Measurements from ENCODE around the gene DARS2.
A peak's percentile ranks its signal among the peaks of the same experiment; 100 is the strongest.
"Not testable (repeated sequence)": the region's sequence is repeated elsewhere in the genome, so short reads cannot be mapped to it uniquely, and the experiment has no call there.

Gene DARS2

DNA sequence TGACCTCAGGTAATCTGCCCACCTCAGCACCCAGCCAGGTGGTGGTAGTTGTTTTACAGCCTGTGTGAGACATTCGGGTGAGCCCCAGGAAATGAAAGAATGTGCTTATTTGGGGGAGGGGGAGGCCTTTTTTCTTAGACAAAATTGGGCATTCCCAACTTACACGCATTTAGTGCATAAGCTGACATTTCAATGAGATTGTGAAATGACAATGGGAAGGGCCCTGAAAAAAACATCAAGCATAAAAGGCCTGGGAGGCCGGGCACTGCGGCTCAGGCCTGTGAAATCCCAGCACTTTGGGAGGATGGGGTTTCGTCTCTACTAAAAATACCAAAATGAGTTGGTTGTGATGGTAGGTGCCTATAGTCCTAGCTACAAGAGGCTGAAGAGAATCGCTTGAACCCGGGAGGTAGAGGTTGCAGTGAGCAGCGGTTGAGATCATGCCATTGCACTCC lies 38.3 kb downstream of the DARS2 start:
- no peak for DNase-seq

DNA sequence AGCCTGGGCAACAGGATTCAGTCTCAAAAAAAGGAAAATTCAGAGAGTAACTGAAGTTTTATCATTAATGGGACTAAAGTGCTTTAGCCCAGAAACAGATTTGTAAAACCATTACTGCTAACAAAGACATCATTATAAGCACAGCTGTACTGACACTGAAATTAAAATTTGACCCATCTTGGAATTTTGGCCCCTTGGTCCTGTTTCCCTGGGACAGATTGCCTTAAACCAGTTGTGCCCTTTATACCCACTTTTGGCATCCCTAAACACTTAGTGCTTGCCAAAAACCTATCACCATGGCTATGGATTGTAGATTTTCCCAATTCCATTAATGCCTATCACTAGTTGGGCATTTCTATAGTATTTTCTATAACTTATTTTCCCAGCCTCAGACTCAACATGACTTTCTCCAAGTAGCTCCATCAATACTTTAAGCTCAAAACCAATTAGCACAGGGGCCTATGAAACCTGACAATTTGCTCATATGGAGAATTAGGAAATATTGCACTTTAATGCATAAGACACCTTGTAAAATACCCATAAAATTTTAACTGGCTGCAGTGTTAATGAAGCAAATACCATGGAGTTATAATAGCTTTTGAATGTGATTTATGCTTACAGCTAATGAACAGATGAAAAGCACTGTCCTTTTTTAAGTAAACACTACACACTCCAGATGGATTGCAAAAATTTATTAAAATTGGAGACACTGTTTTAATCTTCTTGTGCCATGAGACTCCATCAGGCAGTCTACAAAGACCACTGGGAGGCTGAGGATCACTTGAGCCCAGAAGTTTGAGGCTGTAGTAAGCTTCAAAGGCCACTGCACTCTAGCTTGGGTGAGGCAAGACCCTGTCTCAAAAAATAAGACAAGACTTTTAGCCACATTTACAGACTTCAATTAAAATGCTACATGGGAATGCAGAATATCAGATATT lies 39.0 kb downstream of the DARS2 start:
- DNase-seq = no peak

DNA sequence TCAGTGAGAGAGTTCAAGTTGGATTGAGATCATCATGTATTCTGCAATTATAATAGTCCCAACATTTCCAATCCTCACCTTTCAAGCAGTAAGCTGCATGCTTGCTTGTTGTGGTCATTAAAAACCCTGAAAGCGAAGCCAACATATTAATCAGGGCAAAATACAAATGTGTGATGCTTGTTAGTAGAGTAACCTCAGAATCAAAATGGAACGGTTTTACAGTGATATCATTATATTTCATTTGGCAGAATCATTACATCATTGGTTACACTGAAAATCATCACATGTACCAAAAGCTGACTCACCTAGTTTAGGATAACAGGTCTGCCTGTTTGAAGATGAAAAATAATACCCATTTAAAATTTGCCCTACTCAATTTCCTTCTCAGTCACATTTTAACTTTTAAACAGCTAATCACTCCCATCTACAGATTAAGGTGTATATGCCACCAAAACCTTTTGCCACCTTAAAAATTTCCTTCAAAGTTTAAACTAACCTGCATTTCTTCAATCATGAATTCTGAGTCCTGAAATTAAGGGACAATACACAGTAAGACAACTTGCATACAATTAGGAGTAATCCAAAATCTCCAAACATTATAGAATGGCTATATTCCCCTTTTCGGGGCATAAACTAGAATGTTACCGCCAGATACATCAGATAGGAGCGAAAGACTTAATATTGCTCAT lies 39.9 kb downstream of the DARS2 start:
- DNase-seq = no peak

DNA sequence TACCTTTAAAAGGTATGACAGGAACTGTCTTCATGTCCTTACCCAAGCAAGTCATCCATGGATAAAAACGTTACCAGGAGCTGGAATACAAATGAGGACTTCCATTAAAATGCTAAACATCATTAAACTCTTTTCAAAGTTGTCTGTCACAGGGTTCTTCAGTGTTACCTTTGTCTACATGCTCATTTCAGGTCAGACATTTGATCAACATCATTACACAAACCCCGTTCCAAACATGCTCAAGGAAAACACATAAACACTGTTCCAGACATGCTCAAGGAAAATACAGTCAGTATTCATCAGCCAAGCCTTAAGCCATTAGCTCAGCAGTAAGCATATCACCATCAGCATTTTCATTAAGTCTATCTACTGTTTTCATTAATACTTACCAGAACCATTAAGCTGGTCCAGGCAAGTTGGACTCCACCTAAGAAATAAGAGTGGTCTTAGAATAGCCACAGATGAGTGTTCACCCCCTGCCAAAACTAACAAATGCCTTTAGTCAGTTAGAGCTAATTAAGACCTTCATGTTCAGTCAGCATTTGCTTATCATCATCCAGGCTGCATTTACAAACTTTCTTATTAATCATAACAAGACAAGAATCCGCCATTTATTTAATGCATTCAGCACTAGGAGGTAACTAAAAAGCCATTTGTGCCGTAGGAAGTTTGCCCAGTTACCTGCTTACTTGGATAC lies 41.1 kb downstream of the DARS2 start:
- DNase-seq = no peak

DNA sequence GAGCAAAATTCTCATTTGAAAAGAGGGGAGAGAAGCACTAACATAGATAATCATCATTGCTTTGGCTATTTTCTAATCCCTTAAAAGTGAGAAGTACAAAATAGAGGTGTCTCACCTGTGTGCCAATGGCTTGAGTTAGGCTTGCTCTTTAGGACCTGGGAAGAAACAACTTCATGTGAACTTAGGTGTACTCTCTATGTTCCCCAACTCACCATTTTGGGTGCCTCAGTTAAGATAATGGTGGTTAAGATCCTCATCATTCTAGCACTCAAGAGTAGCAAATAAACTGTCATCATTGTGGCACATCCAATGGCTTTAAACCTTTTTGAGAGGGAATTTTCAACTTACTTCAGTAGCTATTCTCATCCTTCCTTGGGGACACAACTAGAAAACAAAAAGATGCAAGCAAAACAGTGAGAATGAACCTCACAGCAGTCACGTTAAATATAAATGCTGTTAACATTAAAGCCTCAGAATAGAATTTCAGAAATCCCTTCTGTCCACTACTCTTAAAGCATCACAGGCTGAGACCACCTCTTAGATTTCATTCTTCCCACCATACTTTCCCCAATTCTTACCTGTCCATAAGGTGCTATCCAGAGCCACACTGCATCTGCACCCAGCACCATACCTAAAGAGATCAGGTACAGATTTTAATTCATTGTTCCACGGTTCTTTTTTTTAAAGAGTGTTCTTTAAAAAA lies 42.1 kb downstream of the DARS2 start:
- no peak for DNase-seq

DNA sequence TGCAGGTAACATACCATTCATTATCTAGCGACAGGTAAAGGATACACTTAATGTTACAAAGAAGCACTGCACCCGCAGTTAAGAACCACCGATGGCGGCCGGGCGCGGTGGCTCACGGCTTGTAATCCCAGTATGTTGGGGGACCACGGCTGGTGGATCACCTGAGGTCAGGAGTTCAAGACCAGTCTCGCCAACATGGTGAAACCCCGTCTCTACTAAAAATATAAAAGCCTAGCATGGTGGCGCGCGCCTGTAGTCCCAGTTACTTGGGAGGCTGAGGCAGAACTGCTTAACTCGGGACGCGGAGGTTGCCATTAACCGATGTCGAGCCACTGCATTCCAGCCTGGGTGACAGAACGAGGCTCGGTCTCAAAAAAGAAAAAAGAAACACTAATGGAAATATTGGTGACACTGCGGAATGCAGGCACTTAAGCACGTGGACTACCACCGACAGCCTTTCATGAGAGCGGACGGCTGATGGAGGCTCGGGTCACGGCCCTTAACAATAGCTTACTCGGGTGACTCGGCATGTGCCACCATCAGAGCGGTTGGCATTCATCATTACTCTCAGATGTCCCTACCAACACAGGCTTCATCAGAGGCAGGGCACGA lies 42.8 kb downstream of the DARS2 start:
- DNase-seq = no peak

DNA sequence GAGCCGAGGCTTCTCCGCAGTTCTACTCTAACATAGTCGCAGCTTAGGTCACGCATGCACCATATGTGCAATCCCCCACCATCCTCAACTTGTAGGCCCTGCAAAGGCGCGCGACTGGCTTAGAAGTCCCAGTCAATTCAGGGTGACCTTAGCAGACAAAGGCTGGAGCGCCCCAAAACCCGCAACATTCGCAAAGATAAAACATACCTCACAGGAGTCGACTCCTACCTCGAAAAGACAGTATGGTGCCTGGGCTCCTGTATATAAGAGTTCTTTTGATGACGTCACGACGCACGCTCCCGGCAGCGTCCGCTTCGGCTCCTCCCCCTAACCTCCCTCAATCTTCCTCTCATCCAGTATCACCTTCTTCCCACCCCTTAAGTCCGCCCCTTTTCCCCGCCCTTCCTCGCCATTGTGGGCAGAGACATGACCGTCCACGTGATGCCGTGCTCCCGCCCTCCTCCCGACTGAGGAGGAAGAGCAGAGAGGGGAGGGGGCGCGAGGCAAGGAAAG lies 43.3 kb downstream of the DARS2 start, which contains the start of gene GAS5:
Gene GAS5 (minus strand): TSS at position 237 of the 513 bp plus-strand sequence.
- peak; percentile 93 to 95 for DNase-seq

DNA sequence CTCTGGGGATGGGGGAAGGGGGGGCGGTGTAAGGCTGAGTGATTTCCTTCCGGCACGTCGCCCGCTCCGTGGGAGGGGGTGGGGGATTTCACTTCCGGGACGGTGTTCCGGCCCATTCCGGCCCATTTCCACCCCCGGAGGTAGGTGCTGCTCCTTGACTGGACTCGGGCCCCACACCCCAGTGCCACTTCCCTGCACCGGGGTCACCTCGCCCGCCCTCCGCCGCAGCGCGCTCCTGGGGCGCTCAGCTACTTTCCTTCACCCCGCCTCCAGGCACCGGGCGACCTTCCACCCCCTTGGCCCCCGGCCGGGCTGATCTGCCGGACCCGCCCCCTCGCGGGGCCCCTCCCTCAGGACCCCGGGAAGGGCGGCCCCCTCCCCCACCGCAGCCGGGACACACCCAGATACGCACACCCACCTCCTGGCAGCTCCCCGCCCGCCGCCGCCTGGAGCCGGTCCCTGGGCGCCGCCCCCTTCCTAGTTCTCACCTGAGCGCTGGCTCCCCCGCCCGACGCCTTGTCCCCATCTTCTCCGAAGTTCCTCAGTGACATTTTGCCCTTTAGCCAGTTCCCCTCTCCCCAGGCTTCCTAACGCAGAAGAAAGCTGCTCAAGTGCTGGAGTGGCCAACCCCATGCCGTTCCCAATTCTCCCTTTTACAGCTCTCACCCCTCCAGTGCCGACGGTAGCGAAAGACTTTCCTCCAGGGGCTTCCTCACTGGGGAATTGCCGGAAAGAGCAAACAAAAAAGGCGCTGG lies 44.0 kb downstream of the DARS2 start, which contains the start of gene ZBTB37:
Gene ZBTB37 (plus strand): TSS at position 115 of the 755 bp plus-strand sequence. CDS start 1,846 bp downstream, outside the sequence.
- DNase-seq = no peak

DNA sequence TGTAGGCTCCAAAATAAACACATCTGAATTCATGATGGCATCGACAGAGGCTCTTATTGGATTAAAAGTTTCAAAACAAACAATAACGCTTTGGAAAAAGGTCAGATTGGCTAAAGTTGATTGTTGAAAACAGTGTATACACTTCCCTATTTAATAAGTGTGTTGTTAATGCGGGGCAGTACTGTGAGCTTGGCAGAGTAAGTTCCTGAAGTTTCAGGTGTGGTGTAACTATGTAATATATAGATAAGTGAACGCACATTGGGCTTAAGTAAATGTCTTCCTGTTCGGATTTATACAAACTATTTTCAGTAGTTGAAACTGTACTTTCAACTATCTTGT lies 44.5 kb downstream of the DARS2 start:
- no peak for DNase-seq

DNA sequence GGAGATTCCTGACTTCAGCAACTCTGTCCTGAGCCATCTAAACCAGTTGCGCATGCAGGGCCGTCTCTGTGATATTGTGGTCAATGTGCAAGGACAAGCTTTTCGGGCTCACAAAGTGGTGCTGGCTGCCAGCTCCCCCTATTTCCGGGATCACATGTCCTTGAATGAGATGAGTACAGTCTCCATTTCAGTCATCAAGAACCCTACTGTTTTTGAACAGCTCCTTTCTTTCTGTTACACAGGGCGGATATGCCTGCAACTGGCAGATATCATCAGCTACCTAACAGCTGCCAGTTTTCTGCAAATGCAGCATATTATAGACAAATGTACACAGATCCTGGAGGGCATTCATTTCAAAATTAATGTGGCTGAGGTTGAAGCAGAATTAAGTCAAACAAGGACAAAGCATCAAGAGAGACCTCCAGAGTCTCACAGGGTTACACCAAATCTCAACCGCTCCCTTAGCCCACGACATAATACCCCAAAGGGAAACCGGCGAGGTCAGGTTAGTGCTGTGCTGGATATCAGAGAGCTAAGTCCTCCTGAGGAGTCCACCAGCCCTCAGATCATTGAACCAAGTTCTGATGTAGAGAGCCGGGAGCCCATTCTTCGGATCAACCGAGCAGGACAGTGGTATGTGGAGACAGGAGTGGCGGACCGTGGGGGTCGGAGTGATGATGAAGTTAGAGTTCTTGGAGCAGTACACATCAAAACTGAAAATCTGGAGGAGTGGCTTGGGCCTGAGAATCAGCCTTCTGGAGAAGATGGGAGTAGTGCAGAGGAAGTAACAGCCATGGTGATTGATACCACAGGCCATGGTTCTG lies 46.0 kb downstream of the DARS2 start:
- no peak for DNase-seq

DNA sequence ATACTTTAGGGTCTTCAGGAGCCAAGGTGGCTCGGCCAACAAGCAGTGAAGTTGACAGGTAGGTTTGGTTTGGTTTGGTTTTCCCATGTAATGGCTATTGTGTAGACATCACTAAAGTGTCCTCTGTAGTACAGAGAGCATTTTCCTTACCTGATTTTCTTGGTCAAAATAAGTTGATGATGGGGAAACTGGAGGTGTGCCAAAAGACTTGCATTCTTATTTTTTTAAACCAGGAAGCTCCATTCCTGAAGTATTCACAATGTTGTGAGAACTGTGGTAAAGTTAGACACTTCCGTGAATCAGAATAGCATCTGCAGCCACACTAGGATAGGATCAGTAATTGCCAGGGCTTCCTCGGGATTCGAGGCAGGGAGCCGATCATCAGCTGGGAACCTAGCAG lies 46.6 kb downstream of the DARS2 start:
- no peak for DNase-seq

DNA sequence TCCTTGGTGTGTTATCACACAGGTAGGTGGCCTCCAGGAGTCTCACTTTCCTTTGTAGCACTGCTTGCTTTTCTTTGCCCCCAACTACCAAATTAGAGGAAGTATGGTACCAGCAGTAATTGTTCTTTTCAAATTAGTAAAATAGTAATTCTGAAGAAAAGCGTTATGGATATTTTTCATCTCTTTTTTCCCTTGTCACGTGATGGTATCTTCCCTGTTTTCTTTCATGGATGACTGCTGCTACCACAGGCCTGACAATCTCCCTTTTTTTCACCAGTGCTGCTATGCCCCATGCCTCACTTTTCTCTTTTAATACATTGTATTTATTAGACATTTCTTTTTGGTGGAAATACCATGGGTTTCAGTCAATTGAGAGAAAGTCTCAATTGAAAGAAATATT lies 47.0 kb downstream of the DARS2 start:
- no peak for DNase-seq

DNA sequence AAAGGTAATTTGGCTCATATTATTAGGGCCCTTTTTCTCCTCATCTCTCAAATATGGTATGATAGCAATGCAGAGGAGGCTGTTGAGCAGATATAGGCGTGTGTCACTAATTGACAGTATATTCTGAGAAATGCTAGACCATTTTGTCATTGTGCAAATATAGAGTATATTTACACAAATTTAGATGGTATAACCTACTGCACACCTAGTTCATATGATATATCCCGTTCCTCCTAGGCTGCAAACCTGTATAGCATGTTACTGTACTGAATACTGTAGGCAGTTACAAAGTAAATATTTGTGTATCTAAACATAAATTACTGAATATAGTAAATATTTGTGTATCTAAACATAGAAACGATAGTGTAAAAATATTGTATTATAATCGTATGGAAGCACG lies 52.3 kb downstream of the DARS2 start:
- no peak for DNase-seq

DNA sequence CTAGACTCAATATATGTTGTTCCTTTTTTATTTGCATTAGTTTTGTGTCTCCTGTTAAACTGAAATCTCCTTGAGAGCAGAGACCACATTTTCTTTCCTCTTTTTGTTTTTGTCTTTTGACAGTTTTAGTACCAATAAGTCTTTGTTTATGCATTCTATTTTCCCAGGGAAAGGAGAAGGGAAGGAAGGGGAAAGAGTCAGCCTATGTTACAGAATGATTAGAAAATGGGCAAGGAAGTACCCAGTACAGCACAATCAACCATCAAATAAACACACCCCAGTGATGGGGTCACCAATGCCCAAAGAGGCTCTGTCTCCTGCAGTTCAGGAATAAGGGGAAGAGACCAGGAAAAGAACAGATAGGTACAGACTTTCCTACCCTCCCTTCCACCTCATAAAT lies 53.8 kb downstream of the DARS2 start:
- no peak for DNase-seq

DNA sequence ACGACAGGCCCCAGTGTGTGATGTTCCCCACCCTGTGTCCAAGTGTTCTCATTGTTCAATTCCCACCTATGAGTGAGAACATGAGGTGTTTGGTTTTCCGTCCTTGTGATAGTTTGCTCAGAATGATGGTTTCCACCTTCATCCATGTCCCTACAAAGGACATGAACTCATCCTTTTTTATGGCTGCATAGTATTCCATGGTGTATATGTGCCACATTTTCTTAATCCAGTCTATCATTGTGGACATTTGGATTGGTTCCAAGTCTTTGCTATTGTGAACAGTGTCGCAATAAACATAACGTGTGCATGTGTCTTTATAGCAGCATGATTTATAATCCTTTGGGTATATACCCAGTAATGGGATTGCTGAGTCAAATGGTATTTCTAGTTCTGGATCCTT lies 56.6 kb downstream of the DARS2 start:
- not testable (repeated sequence) for DNase-seq

DNA sequence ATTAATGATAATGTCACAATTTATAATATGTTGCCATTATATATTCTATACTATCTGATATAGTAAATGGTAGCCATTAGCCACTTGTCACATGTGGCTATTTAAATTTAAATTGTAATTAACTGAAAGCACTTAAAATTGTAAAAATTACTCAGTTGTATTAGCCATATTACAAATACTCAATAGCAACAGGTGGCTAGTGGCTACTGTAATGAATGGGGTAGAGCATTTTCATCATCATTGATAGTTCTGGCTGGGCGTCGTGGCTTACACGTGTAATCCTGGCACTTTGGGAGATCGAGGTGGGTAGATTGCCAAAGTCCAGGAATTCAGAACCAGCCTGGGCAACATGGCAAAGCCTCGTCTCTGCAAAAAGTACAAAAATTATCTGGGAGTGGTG lies 60.2 kb downstream of the DARS2 start:
- no peak for DNase-seq

DNA sequence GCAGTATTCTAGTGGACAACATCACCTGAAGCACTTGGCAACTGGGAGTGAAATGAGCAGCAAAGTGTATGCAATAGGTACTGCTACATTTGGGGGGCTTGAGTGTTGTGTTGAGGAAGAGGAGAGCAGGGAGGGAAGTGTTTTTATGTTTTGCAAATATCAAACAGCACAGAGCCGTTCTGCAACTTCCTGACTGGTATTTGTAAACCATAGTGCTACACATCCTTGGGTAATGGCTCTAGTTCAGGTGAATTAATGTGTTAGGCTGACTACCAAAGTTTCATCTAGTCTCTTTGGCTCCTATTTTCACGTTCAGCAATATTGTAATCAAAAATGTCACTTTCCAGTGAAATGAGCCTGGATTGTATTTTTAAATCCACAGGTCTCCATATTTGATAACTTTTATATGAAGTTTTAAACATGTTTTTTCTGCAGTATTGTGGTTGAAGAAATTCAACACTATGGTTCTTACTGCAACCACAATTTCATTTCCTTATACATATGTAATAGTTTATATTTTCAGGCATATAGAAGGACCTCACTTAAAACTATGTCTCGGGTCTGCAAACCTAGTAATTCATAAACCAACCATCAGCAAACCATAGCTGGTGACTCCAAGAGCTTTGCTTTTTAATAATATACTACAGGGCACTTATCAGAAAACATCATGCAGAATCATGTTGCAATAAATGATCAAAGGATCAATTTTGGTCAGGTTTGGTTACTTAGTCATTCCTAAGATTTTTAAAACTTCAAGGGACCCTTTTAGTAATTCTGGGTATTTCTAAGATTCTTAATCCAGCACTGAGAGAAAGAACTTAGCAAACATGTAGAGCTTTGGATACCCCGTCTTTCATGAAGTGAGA lies 62.5 kb downstream of the DARS2 start:
- no peak for DNase-seq

DNA sequence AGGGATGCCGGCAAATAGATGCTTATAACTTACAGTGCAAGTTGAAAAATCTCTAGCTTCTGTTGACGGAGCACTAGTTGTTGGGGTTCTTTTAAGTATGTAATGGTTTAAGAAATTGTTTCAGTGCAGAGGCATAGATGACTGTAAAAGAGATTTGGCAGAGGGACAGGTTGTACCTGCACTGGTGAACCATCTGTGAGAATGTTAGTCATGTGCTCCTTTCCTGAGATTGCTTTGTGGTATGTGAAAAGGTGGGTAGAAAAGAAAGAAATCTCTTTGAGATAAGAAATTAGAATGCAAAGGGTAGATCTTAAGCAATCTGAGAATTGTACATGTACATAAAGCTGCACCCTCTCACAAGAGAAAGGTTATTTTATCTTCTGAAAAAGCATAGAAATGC lies 63.2 kb downstream of the DARS2 start:
- DNase-seq = no peak

DNA sequence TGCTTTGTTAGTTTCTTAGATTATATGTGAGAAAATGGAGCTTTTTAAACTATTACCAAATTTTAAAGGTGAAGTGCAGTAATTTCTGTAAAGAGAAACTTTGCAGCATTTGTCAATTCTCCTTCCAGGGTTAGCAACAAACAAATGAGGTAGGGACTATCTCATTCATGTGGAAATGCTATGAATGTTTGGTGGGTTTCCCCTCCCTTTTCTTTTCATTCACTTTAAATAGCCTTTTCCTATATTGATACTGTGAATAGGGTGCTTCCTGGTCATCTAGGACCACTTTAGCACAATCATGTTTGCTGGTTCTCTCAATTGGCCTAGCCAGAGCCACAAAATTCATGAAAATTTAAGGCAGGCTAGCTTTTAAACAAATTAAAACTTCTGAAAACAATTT lies 64.3 kb downstream of the DARS2 start:
- no peak for DNase-seq

All from cerebellar nuclear complex (tissue), 1 donor.